PC-9 (cell line): Measurements from ENCODE around the gene CYP4A22. TPM values are rescaled to one million over a fixed set of nuclear protein-coding genes. Genes with fewer than 3 reads are reported as not detected.
"Not testable (repeated sequence)": the region's sequence is repeated elsewhere in the genome, so short reads cannot be mapped to it uniquely, and the experiment has no call there.

Source experiments
- BruUV-seq: library from RNA; stranded (reverse); fragments of 400-500 nt; replicated peaks from 2 replicates; lab custom pipeline; 2021; lab: Mats Ljungman, UMichigan
- CTCF ChIA-PET: fragments of 300-600 bp; sonication (Branson Sonifier 250); formaldehyde crosslinking; loops from one replicate; lab custom pipeline; 2022; ENCODE audit warnings: antibody characterized with exemption; lab: Charles Lee
- POLR2A ChIA-PET: fragments of 300-600 bp; sonication (Branson Sonifier 250); formaldehyde crosslinking; loops from one replicate; lab custom pipeline; 2022; ENCODE audit warnings: antibody characterized with exemption; ENCODE audit not compliant: unreplicated experiment; lab: Charles Lee
- DNase-seq, 2 experiments: peaks; one replicate each; pipeline versions ENCODE4 v3.0.0 to v3.0.0-alpha.2; 2015 to 2022; ENCODE audit warnings: mixed read lengths in 1 of 2
- H2AFZ ChIP-seq: fragments of 200-600 bp; sonication (generic); 2 replicates; pipeline ENCODE4 v1.8.1; 2017; ENCODE audit warnings: antibody characterized with exemption
- H3F3A ChIP-seq: fragments of 200-600 bp; sonication (generic); 2 replicates; pipeline ENCODE4 v1.8.1; 2017; ENCODE audit warnings: antibody characterized with exemption, mild to moderate bottlenecking, low read depth; ENCODE audit not compliant: insufficient read depth
- H3K27ac ChIP-seq: fragments of 200-600 bp; sonication (generic); 2 replicates; pipeline ENCODE4 v1.6.1; 2016; ENCODE audit warnings: mixed run types
- H3K27me3 ChIP-seq: fragments of 200-600 bp; sonication (generic); 2 replicates; pipeline ENCODE4 v1.6.1; 2016; ENCODE audit warnings: low read depth, mixed run types; ENCODE audit not compliant: insufficient read depth
- H3K36me3 ChIP-seq: fragments of 200-600 bp; sonication (generic); 2 replicates; pipeline ENCODE4 v1.6.1; 2016; ENCODE audit warnings: low read depth, mixed run types
- H3K4me1 ChIP-seq: fragments of 200-600 bp; sonication (generic); replicated peaks from 2 replicates; pipeline ENCODE4 v1.6.1; 2016; ENCODE audit warnings: mixed run types; ENCODE audit not compliant: insufficient read depth
- H3K4me2 ChIP-seq: fragments of 200-600 bp; sonication (generic); 2 replicates; pipeline ENCODE4 v1.6.1; 2017; ENCODE audit warnings: mixed run types
- H3K4me3 ChIP-seq: fragments of 200-600 bp; sonication (generic); 2 replicates; pipeline ENCODE4 v1.6.1; 2016; ENCODE audit warnings: mixed run types
- H3K79me2 ChIP-seq: fragments of 200-600 bp; sonication (generic); 2 replicates; pipeline ENCODE4 v1.6.1; 2017; ENCODE audit warnings: low read depth, mixed run types
- H3K9me2 ChIP-seq: fragments of 200-600 bp; sonication (generic); 2 replicates; pipeline ENCODE4 v1.8.1; 2017; ENCODE audit warnings: mild to moderate bottlenecking; ENCODE audit not compliant: insufficient read depth
- H3K9me3 ChIP-seq: fragments of 200-600 bp; sonication (generic); 2 replicates; pipeline ENCODE4 v1.8.1; 2016; ENCODE audit warnings: low read depth; ENCODE audit not compliant: insufficient read depth
- H4K20me1 ChIP-seq: fragments of 200-600 bp; sonication (generic); 2 replicates; pipeline ENCODE4 v1.8.1; 2017; ENCODE audit not compliant: insufficient read depth
- EZH2 ChIP-seq: fragments of 200-600 bp; sonication (generic); IDR thresholded peaks from 2 replicates; pipeline ENCODE4 v1.8.0; 2017; ENCODE audit warnings: antibody characterized with exemption, low read depth
- intact Hi-C: fragments of 100-400 bp; cut with micrococcal nuclease; formaldehyde crosslinking; loops from one replicate; pipeline ENCODE4 v1.10.0; 2022; ENCODE audit not compliant: unreplicated experiment
- total RNA-seq: library from RNA; stranded (reverse); gene quantifications from 2 replicates; pipeline ENCODE4 v1.2.3, GENCODE V29; 2021
- TF ChIP-seq, protein P1 (sequence below): fragments of 200-600 bp; sonication (generic); conservative IDR thresholded peaks from 2 replicates; pipeline ENCODE4 v1.6.1; 2017; ENCODE audit warnings: mixed run types, antibody characterized with exemption, mild to moderate bottlenecking, moderate library complexity

The CYP4A22 gene
- total RNA-seq, 1 experiment from 2014 or later = not detected

DNA sequence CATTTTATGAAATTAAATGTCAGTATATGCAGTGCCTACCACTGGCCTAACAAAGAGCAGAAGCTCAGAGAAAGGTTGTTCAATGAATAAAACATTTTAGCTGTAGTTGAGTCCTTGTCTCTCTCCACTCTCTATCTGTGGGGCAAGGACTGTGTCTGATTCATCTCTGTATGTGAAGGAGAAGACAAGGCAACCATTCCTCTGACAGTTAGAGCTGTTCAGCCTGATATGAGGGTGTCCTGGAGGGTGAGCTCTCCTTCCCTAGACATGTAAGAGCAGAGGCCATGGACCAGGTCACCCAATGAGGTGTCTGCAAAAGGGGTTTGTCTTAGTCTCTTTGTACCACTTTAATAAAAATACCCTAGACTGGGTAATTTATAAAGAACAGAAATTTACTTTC is 57.1 kb downstream of the CYP4A22 start:
- no peak overlapping the region for H3K4me2 ChIP-seq
- BruUV-seq = no TSS peak
- no peaks in the 10 kb centered on the region for H4K20me1 ChIP-seq
- no peaks in the 10 kb centered on the region for H3K9me2 ChIP-seq
- H3K27me3 ChIP-seq = 0 out of 2 replicates have a peak, but pooled peaks cover 5% of the 10 kb centered on the region
- DNase-seq = no peak
- H3K27ac ChIP-seq = no peak overlapping the region
- no peaks in the 10 kb centered on the region for H3K79me2 ChIP-seq
- POLR2A ChIA-PET = no interaction called here
- CTCF ChIA-PET = interaction anchor here (0.6 to 1.0 kb wide), 2 partner anchors 69 to 535 kb away, joined by 3 to 8 read pairs; no protein-coding TSS in a partner anchor
- no peak for TF ChIP-seq EZH2
- TF ChIP-seq, protein P1, sequence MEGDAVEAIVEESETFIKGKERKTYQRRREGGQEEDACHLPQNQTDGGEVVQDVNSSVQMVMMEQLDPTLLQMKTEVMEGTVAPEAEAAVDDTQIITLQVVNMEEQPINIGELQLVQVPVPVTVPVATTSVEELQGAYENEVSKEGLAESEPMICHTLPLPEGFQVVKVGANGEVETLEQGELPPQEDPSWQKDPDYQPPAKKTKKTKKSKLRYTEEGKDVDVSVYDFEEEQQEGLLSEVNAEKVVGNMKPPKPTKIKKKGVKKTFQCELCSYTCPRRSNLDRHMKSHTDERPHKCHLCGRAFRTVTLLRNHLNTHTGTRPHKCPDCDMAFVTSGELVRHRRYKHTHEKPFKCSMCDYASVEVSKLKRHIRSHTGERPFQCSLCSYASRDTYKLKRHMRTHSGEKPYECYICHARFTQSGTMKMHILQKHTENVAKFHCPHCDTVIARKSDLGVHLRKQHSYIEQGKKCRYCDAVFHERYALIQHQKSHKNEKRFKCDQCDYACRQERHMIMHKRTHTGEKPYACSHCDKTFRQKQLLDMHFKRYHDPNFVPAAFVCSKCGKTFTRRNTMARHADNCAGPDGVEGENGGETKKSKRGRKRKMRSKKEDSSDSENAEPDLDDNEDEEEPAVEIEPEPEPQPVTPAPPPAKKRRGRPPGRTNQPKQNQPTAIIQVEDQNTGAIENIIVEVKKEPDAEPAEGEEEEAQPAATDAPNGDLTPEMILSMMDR = no peak
- intact Hi-C loops = loop anchor here (5.0 kb wide), 1 partner anchor 243 kb away; the partner anchor contains the start of gene FOXD2
- H3K36me3 ChIP-seq = no peaks in the 10 kb centered on the region
- H3K9me3 ChIP-seq = no peaks in the 10 kb centered on the region
- no peak overlapping the region for H3K4me3 ChIP-seq
- no peaks in the 10 kb centered on the region for H3F3A ChIP-seq
- no peak overlapping the region for H2AFZ ChIP-seq
- no peaks in the 10 kb centered on the region for H3K4me1 ChIP-seq

DNA sequence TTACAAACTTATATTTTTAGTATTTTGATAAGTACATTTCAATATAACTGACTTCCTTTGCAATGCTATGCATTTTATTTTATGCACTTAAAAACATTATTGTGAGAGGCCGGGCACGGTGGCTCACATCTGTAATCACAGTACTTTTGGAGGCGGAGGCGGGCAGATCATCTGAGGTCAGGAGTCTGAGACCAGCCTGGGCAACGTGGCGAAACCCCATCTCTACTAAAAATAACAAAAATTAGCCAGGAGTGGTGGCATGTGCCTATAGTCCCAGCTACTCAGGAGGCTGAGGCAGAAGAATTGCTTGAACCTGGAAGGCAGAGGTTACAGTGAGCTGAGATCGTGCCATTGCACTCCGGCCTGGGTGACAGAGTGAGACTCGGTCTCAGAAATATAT is 58.7 kb downstream of the CYP4A22 start:
- intact Hi-C loops, H3K4me1 ChIP-seq, H3K36me3 ChIP-seq, H4K20me1 ChIP-seq, DNase-seq, H3K9me2 ChIP-seq, H2AFZ ChIP-seq, H3K79me2 ChIP-seq, BruUV-seq, H3F3A ChIP-seq, H3K4me3 ChIP-seq, H3K4me2 ChIP-seq, POLR2A ChIA-PET, H3K9me3 ChIP-seq, H3K27ac ChIP-seq: not testable (repeated sequence)
- H3K27me3 ChIP-seq = 0 out of 2 replicates have a peak, but pooled peaks cover 12% of the 10 kb centered on the region
- CTCF ChIA-PET = interaction anchor here (0.6 kb wide), 1 partner anchor 191 kb away, joined by 4 read pairs; no protein-coding TSS in a partner anchor

DNA sequence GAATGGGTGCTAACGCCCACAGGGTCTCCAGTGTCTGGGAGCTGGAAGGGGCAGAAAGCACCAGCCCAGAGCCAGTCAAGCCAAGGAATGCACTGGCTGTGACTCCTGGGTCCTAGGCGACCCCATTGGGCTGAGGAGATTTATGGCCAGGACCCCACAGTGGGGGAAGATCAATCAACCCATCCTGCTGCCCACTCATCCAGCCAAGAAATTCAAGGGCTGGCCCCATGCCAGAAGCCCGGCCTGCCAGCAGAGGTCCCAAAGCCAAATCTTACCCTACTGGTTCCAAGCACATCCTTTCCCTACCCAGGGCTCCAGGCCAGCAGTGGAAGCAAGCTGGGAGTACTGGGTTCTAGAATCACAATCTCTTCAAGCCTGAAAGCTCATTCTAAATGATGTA is 59.4 kb downstream of the CYP4A22 start:
- H3F3A ChIP-seq = no peaks in the 10 kb centered on the region
- ChIA-PET POLR2A (no interaction called here), CTCF (interaction anchor here (0.6 kb wide), 2 partner anchors 14 to 190 kb away, joined by 3 to 4 read pairs; no protein-coding TSS in a partner anchor)
- no TSS peak for BruUV-seq
- H3K4me1 ChIP-seq = no peaks in the 10 kb centered on the region
- H3K36me3 ChIP-seq = no peaks in the 10 kb centered on the region
- no peaks in the 10 kb centered on the region for H4K20me1 ChIP-seq
- intact Hi-C loops = no loop called here
- H3K79me2 ChIP-seq = no peaks in the 10 kb centered on the region
- no peaks in the 10 kb centered on the region for H3K9me3 ChIP-seq
- no peaks in the 10 kb centered on the region for H3K9me2 ChIP-seq
- H2AFZ ChIP-seq = no peak overlapping the region
- no peak for TF ChIP-seq EZH2
- TF ChIP-seq, protein P1 = no peak
- no peak overlapping the region for H3K4me3 ChIP-seq
- no peak overlapping the region for H3K27ac ChIP-seq
- no peak overlapping the region for H3K4me2 ChIP-seq
- H3K27me3 ChIP-seq = 0 out of 2 replicates have a peak, but pooled peaks cover 12% of the 10 kb centered on the region
- DNase-seq = no peak

DNA sequence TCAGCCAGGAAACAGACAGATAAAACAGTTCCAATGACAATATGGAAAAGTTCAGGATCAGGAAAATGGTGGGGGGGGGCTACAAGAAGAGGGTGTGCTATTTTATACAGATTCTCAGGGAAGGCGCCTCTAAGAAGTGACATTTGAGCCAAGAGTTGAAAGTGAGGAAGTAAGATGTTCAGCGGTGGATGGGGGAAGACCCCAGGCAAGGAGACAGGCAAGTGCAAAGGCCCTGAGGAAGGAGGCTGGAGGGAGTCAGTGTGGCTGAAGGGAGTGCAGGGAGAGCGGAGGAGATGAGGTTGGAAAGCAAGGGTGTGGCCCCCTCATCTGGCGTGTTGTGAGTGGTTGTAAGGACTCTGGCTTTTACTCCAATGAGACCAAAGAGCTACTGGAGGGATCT is 61.0 kb downstream of the CYP4A22 start:
- Histone ChIP-seq H2AFZ (no peak overlapping the region), H3K4me3 (no peak overlapping the region), H3K36me3 (no peaks in the 10 kb centered on the region), H3K27ac (no peak overlapping the region), H3K9me3 (no peaks in the 10 kb centered on the region), H3K4me1 (no peaks in the 10 kb centered on the region), H3F3A (no peaks in the 10 kb centered on the region), H4K20me1 (no peaks in the 10 kb centered on the region), H3K9me2 (no peaks in the 10 kb centered on the region), H3K4me2 (no peak overlapping the region), H3K79me2 (no peaks in the 10 kb centered on the region), H3K27me3 (0 out of 2 replicates have a peak, but pooled peaks cover 12% of the 10 kb centered on the region)
- no peak for DNase-seq
- intact Hi-C loops = no loop called here
- CTCF ChIA-PET = no interaction called here
- POLR2A ChIA-PET = no interaction called here
- no TSS peak for BruUV-seq
- TF ChIP-seq, protein P1 = no peak
- no peak for TF ChIP-seq EZH2
